ENCODE results near the gene ARHGAP42. TPM values are rescaled to one million over a fixed set of nuclear protein-coding genes. Genes with fewer than 3 reads are reported as not detected.
A peak's percentile ranks its signal among the peaks of the same experiment; 100 is the strongest.

ARHGAP42 gene
- total and polyA plus RNA-seq, 3 donors from 2014 or later, result 9.8 to 12.1 (median 10.4) TPM

GRCh38 chr11:100676901-100677300, 10.2 kb upstream of the ARHGAP42 start:
- no peaks in the 10 kb centered on the region for H3K9me3 ChIP-seq
- no peak for DNase-seq
- intact Hi-C loops (cut with DNase I; ENCODE audit: low total_unique reads), result no loop called here
- H3K4me3 ChIP-seq, result no peak overlapping the region
- TF ChIP-seq CTCF (IDR thresholded peaks at IDR 0.05) (no peak), POLR2A (IDR thresholded peaks at IDR 0.05) (no peak)
- no peaks in the 10 kb centered on the region for H3K4me1 ChIP-seq
- no peak overlapping the region for H3K27ac ChIP-seq
- WGBS, 2 donors, result 92 to 97% methylated on average over 4 of the region's 4 CpGs
- H3K27me3 ChIP-seq, result no peaks in the 10 kb centered on the region
- no peaks in the 10 kb centered on the region for H3K36me3 ChIP-seq (ENCODE audit: low read depth, missing control alignments)

- Histone ChIP-seq H3K4me1 (no peaks in the 10 kb centered on the region), H3K9me3 (no peaks in the 10 kb centered on the region), H3K4me3 (no peak overlapping the region), H3K27ac (no peak overlapping the region), H3K27me3 (no peaks in the 10 kb centered on the region), H3K36me3 (ENCODE audit: low read depth, missing control alignments) (no peaks in the 10 kb centered on the region)
- 76 to 82% methylated on average over 1 of the region's 1 CpG for WGBS, 2 donors
- DNase-seq, result no peak
- intact Hi-C loops (cut with DNase I; ENCODE audit: low total_unique reads), result no loop called here
- TF ChIP-seq POLR2A (IDR thresholded peaks at IDR 0.05), result no peak
- TF ChIP-seq CTCF (IDR thresholded peaks at IDR 0.05), result no peak
These were observed 9.3 kb upstream of the ARHGAP42 start for GRCh38 chr11:100677796-100678195.

- no peak overlapping the region for H3K4me3 ChIP-seq
- H3K36me3 ChIP-seq (ENCODE audit: low read depth, missing control alignments), result no peaks in the 10 kb centered on the region
- no peak overlapping the region for H3K27ac ChIP-seq
- intact Hi-C loops (cut with DNase I; ENCODE audit: low total_unique reads), result loop anchor here (5.0 to 10.0 kb wide), 2 partner anchors 175 to 252 kb away; no protein-coding TSS in a partner anchor
- H3K27me3 ChIP-seq, result no peaks in the 10 kb centered on the region
- H3K9me3 ChIP-seq, result no peaks in the 10 kb centered on the region
- TF ChIP-seq CTCF (IDR thresholded peaks at IDR 0.05) (no peak), POLR2A (IDR thresholded peaks at IDR 0.05) (no peak)
- DNase-seq, result no peak
- WGBS, 2 donors, result 67 to 70% methylated on average over 7 of the region's 7 CpGs
- no peaks in the 10 kb centered on the region for H3K4me1 ChIP-seq
These were observed 7.0 kb upstream of the ARHGAP42 start for GRCh38 chr11:100680070-100680469.

GRCh38 chr11:100681064-100681502, 6.0 kb upstream of the ARHGAP42 start:
- no peak overlapping the region for H3K4me3 ChIP-seq
- TF ChIP-seq CTCF (IDR thresholded peaks at IDR 0.05), result no peak
- WGBS, 2 donors, result 38 to 50% methylated on average over 8 of the region's 8 CpGs
- peak; percentile 57 for DNase-seq
- H3K27ac ChIP-seq, result no peak overlapping the region
- intact Hi-C loops (cut with DNase I; ENCODE audit: low total_unique reads), result loop anchor here (5.0 to 10.0 kb wide), 2 partner anchors 174 to 251 kb away; no protein-coding TSS in a partner anchor
- H3K4me1 ChIP-seq, result no peaks in the 10 kb centered on the region
- H3K36me3 ChIP-seq (ENCODE audit: low read depth, missing control alignments), result no peaks in the 10 kb centered on the region
- no peaks in the 10 kb centered on the region for H3K9me3 ChIP-seq
- H3K27me3 ChIP-seq, result no peaks in the 10 kb centered on the region

GRCh38 chr11:100682247-100682969, 4.7 kb upstream of the ARHGAP42 start:
- no peaks in the 10 kb centered on the region for H3K4me1 ChIP-seq
- 57 to 70% methylated on average over 2 of the region's 2 CpGs for WGBS, 2 donors
- no peaks in the 10 kb centered on the region for H3K36me3 ChIP-seq (ENCODE audit: low read depth, missing control alignments)
- DNase-seq, result no peak
- no peaks in the 10 kb centered on the region for H3K9me3 ChIP-seq
- TF ChIP-seq CTCF (IDR thresholded peaks at IDR 0.05) (peak in 2 of 3 experiments; percentile 42 to 45), POLR2A (IDR thresholded peaks at IDR 0.05) (no peak)
- H3K27ac ChIP-seq, result no peak overlapping the region
- no peak overlapping the region for H3K4me3 ChIP-seq
- intact Hi-C loops (cut with DNase I; ENCODE audit: low total_unique reads), result loop anchor here (5.0 to 10.0 kb wide), 2 partner anchors 172 to 250 kb away; no protein-coding TSS in a partner anchor
- H3K27me3 ChIP-seq, result no peaks in the 10 kb centered on the region

Measured in testis (tissue), 3 donors.